HL-60 (cell line): ENCODE results near the gene CASTOR1.

Source experiments
- GABPA ChIP-seq: IDR thresholded peaks from 2 replicates; pipeline ENCODE4 v1.6.1; 2012; ENCODE audit warnings: low read depth
- POLR2AphosphoS5 ChIP-seq: IDR thresholded peaks from 2 replicates; pipeline ENCODE4 v1.6.1; 2012; ENCODE audit warnings: low read depth
- REST ChIP-seq: IDR thresholded peaks from 2 replicates; pipeline ENCODE4 v1.6.1; 2012; ENCODE audit warnings: low read depth; ENCODE audit not compliant: insufficient replicate concordance
- SPI1 ChIP-seq: IDR thresholded peaks from 2 replicates; pipeline ENCODE4 v1.6.1; 2012; ENCODE audit warnings: low read depth, mild to moderate bottlenecking, borderline replicate concordance
- TF ChIP-seq, protein P1 (sequence below): IDR thresholded peaks from one replicate; pipeline ENCODE4 v1.5.1; 2011; ENCODE audit warnings: low read length, control low read depth, inconsistent platforms; ENCODE audit not compliant: insufficient read depth

- TF ChIP-seq, protein P1, sequence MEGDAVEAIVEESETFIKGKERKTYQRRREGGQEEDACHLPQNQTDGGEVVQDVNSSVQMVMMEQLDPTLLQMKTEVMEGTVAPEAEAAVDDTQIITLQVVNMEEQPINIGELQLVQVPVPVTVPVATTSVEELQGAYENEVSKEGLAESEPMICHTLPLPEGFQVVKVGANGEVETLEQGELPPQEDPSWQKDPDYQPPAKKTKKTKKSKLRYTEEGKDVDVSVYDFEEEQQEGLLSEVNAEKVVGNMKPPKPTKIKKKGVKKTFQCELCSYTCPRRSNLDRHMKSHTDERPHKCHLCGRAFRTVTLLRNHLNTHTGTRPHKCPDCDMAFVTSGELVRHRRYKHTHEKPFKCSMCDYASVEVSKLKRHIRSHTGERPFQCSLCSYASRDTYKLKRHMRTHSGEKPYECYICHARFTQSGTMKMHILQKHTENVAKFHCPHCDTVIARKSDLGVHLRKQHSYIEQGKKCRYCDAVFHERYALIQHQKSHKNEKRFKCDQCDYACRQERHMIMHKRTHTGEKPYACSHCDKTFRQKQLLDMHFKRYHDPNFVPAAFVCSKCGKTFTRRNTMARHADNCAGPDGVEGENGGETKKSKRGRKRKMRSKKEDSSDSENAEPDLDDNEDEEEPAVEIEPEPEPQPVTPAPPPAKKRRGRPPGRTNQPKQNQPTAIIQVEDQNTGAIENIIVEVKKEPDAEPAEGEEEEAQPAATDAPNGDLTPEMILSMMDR = no peak
- no peak for TF ChIP-seq POLR2AphosphoS5
- no peak for TF ChIP-seq SPI1
- TF ChIP-seq REST = no peak
- TF ChIP-seq GABPA = no peak
Observed at GRCh38 chr22:30262112-30262511, 27.2 kb downstream of the CASTOR1 start.
